H1 (cell line): Measurements from ENCODE around the gene OSMR. TPM values are rescaled to one million over a fixed set of nuclear protein-coding genes. Genes with fewer than 3 reads are reported as not detected.

Experiments
- EP300 ChIP-seq, 2 experiments: IDR thresholded peaks; 1 replicate in 1 of 2; 2 replicates in 1 of 2; pipeline ENCODE4 v1.6.1; 2011 to 2012; ENCODE audit warnings: low read depth in 2 of 2, low read length in 2 of 2, mild to moderate bottlenecking in 2 of 2, borderline replicate concordance in 1 of 2, inconsistent platforms in 1 of 2, moderate library complexity in 1 of 2
- FOSL1 ChIP-seq: IDR thresholded peaks from 2 replicates; pipeline ENCODE4 v1.6.1; 2011; ENCODE audit warnings: mild to moderate bottlenecking, low read depth, low read length, moderate library complexity; ENCODE audit not compliant: insufficient read depth
- NRF1 ChIP-seq: IDR thresholded peaks from 2 replicates; pipeline ENCODE4 v1.6.1; 2011; ENCODE audit warnings: mild to moderate bottlenecking, low read depth, low read length, improper control_type of control experiment
- POLR2A ChIP-seq, 2 experiments: IDR thresholded peaks; 1 replicate in 1 of 2; 2 replicates in 1 of 2; pipeline ENCODE4 v1.6.1; 2011; ENCODE audit warnings: low read depth in 2 of 2, low read length in 2 of 2, mild to moderate bottlenecking in 2 of 2; ENCODE audit errors: control extremely low read depth in 1 of 2
- POLR2AphosphoS5 ChIP-seq: IDR thresholded peaks from 2 replicates; pipeline ENCODE4 v1.6.1; 2011; ENCODE audit warnings: low read depth, low read length
- TAF1 ChIP-seq: IDR thresholded peaks from 2 replicates; pipeline ENCODE4 v1.6.1; 2011; ENCODE audit warnings: mild to moderate bottlenecking, low read depth, low read length
- polyA plus RNA-seq, 7 experiments: library from polyadenylated mRNA; depleted of rRNA in 3 of 7; stranded (reverse) in 5 of 7; unstranded in 2 of 7; fragments of >200 nt in 5 of 7; fragments of 200-250 nt in 2 of 7; gene quantifications; 1 replicate in 5 of 7; 2 replicates in 1 of 7; 4 replicates in 1 of 7; pipeline versions ENCODE4 v1.2.1 to v1.2.3, GENCODE V29; 2011 to 2013; ENCODE audit warnings: missing spikeins in 2 of 7, mixed read lengths in 2 of 7
- total RNA-seq: library from RNA; stranded (reverse); fragmentation: NEBNext Ultra II Directional; extraction: Animal tissue kit (Norgen Biotek cat#: 25700); gene quantifications from 2 replicates; pipeline ENCODE4 v1.2.1, GENCODE V29; 2021
- TF ChIP-seq, protein P1 (sequence below): fragments of 300-600 bp; sonication (generic); IDR thresholded peaks from 2 replicates; pipeline ENCODE4 v1.7.1; 2012; ENCODE audit warnings: low read length, moderate library complexity, mild to moderate bottlenecking, inconsistent platforms; ENCODE audit not compliant: insufficient replicate concordance
- TF ChIP-seq, protein P2 (sequence below): IDR thresholded peaks from 2 replicates; pipeline ENCODE4 v1.6.1; 2012; ENCODE audit warnings: inconsistent platforms

The OSMR gene
- total and polyA plus RNA-seq, 2 of the 8 experiments (the other 6 are each of a cell fraction or from before 2014, with no cell fraction given), result 2.3 to 2.6 TPM

DNA sequence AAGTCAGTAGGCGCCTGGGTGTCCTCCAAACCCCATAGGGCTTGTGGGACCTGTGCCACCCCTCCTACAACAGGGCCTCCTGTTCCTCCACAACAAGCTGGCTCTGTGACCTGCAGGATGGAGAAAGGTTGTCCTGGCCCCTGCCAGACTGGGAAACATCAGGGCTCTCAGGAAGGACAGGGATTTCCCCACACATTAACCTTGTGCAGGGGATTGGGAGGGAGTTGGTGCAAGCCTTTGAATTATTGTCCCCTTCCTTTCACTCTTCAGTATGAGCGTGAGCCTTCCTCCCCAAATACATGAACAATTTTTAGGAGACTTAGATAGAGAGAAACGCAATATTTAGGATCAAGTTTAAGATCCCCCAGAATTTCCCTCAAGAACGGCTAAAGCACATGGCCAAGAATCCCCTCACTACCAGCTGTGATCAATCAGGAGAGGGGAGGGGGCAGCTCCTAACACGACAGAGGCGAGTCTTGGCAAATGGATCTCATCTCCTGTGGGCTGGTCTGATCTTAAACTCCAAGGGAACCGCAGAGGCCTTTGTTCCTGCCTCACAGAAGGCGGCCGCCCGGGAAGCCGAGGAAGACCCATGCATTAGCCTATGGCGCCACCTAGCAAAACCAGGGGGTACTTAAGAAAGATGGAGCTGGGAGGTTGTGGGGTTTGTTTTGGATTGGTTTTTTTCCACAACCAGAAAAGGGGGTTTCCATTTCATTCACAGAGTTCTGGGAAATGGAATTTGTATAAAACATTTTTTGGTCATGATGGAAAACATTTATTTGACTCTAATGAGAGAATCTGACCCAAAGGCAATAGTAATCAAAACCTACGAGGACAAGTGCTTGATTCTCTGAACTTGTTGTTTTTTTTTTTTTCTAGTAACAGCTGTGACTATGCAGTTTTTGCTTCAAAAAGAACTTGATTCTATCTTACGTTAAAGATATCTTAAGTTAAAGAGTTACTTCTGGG is 36.1 kb upstream of the OSMR start (continued):
- TF ChIP-seq, protein P1, sequence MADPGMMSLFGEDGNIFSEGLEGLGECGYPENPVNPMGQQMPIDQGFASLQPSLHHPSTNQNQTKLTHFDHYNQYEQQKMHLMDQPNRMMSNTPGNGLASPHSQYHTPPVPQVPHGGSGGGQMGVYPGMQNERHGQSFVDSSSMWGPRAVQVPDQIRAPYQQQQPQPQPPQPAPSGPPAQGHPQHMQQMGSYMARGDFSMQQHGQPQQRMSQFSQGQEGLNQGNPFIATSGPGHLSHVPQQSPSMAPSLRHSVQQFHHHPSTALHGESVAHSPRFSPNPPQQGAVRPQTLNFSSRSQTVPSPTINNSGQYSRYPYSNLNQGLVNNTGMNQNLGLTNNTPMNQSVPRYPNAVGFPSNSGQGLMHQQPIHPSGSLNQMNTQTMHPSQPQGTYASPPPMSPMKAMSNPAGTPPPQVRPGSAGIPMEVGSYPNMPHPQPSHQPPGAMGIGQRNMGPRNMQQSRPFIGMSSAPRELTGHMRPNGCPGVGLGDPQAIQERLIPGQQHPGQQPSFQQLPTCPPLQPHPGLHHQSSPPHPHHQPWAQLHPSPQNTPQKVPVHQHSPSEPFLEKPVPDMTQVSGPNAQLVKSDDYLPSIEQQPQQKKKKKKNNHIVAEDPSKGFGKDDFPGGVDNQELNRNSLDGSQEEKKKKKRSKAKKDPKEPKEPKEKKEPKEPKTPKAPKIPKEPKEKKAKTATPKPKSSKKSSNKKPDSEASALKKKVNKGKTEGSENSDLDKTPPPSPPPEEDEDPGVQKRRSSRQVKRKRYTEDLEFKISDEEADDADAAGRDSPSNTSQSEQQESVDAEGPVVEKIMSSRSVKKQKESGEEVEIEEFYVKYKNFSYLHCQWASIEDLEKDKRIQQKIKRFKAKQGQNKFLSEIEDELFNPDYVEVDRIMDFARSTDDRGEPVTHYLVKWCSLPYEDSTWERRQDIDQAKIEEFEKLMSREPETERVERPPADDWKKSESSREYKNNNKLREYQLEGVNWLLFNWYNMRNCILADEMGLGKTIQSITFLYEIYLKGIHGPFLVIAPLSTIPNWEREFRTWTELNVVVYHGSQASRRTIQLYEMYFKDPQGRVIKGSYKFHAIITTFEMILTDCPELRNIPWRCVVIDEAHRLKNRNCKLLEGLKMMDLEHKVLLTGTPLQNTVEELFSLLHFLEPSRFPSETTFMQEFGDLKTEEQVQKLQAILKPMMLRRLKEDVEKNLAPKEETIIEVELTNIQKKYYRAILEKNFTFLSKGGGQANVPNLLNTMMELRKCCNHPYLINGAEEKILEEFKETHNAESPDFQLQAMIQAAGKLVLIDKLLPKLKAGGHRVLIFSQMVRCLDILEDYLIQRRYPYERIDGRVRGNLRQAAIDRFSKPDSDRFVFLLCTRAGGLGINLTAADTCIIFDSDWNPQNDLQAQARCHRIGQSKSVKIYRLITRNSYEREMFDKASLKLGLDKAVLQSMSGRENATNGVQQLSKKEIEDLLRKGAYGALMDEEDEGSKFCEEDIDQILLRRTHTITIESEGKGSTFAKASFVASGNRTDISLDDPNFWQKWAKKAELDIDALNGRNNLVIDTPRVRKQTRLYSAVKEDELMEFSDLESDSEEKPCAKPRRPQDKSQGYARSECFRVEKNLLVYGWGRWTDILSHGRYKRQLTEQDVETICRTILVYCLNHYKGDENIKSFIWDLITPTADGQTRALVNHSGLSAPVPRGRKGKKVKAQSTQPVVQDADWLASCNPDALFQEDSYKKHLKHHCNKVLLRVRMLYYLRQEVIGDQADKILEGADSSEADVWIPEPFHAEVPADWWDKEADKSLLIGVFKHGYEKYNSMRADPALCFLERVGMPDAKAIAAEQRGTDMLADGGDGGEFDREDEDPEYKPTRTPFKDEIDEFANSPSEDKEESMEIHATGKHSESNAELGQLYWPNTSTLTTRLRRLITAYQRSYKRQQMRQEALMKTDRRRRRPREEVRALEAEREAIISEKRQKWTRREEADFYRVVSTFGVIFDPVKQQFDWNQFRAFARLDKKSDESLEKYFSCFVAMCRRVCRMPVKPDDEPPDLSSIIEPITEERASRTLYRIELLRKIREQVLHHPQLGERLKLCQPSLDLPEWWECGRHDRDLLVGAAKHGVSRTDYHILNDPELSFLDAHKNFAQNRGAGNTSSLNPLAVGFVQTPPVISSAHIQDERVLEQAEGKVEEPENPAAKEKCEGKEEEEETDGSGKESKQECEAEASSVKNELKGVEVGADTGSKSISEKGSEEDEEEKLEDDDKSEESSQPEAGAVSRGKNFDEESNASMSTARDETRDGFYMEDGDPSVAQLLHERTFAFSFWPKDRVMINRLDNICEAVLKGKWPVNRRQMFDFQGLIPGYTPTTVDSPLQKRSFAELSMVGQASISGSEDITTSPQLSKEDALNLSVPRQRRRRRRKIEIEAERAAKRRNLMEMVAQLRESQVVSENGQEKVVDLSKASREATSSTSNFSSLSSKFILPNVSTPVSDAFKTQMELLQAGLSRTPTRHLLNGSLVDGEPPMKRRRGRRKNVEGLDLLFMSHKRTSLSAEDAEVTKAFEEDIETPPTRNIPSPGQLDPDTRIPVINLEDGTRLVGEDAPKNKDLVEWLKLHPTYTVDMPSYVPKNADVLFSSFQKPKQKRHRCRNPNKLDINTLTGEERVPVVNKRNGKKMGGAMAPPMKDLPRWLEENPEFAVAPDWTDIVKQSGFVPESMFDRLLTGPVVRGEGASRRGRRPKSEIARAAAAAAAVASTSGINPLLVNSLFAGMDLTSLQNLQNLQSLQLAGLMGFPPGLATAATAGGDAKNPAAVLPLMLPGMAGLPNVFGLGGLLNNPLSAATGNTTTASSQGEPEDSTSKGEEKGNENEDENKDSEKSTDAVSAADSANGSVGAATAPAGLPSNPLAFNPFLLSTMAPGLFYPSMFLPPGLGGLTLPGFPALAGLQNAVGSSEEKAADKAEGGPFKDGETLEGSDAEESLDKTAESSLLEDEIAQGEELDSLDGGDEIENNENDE, result no peak
- TF ChIP-seq POLR2A (IDR thresholded peaks at IDR 0.05; ENCODE audit: control extremely low read depth in 1 of 2, low read depth in 2 of 2, low read length in 2 of 2) (no peak), FOSL1 (no peak), EP300 (IDR thresholded peaks at IDR 0.05; ENCODE audit: borderline replicate concordance in 1 of 2, low read depth in 2 of 2, low read length in 2 of 2) (no peak), TAF1 (no peak), NRF1 (no peak), POLR2AphosphoS5 (no peak; the same call in 1 of the 2 replicates)
- TF ChIP-seq, protein P2, sequence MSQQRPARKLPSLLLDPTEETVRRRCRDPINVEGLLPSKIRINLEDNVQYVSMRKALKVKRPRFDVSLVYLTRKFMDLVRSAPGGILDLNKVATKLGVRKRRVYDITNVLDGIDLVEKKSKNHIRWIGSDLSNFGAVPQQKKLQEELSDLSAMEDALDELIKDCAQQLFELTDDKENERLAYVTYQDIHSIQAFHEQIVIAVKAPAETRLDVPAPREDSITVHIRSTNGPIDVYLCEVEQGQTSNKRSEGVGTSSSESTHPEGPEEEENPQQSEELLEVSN, result peak; percentile 73
